Glomerular endothelial cell (primary cell): ENCODE measurements around the gene LAMA3. TPM values are rescaled to one million over a fixed set of nuclear protein-coding genes. Genes with fewer than 3 reads are reported as not detected.
A peak's percentile ranks its signal among the peaks of the same experiment; 100 is the strongest.

Source experiments
- DNase-seq: peaks from one replicate; pipeline ENCODE4 v3.0.0-alpha.2; 2011; ENCODE audit warnings: low read depth, low spot score; ENCODE audit errors: extremely low read depth
- total RNA-seq: library from RNA; depleted of rRNA; stranded (reverse); fragments of >200 nt; gene quantifications from 2 replicates; pipeline ENCODE4 v1.2.3, GENCODE V29; 2015

Gene LAMA3
- total RNA-seq, 1 donor from 2014 or later = 1.9 TPM

DNA sequence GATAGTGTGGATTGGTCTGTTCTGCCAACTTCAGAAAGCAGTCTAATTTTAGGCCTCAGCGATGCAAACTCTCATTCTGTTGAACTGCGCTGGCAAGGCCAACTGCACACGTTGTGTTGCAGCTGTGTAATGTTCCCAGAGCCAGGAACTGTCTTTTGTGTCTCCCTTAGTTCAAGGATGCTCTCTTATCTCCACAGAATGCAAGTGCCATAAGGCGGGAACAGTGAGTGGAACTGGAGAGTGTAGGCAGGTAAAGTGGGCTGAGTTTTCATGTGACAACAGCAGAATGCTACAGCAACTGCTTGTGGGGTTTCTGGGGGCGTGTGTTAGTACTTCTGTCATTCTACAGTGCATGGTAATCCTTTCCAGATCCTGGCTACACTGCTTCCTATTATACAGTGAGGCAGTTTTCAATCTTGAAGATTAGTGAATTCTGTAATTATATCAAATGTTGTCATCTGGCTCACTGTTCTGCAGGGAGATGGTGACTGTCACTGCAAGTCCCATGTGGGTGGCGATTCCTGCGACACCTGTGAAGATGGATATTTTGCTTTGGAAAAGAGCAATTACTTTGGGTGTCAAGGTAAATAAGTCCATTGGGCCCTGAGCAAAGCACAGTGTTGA lies 125.8 kb downstream of the LAMA3 start:
- DNase-seq = no peak

DNA sequence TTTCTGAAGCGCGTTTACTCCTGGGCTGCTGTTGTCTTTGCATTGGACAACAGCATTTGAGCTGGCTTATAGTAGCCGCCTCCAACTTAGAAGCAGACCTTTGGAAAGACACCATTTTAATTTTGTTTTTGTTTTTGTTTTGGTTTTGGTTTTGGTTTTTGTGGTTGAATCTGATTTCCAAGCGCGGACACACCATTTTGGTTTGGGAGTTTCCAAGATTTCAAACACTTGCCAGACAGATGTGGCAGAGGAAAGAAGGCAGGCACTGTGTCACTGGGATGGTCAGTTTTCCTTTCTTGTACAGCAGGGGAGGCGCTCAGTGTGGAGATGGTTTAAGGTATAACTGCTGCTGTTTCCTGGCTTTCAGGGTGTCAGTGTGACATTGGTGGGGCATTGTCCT lies 126.8 kb downstream of the LAMA3 start:
- no peak for DNase-seq

DNA sequence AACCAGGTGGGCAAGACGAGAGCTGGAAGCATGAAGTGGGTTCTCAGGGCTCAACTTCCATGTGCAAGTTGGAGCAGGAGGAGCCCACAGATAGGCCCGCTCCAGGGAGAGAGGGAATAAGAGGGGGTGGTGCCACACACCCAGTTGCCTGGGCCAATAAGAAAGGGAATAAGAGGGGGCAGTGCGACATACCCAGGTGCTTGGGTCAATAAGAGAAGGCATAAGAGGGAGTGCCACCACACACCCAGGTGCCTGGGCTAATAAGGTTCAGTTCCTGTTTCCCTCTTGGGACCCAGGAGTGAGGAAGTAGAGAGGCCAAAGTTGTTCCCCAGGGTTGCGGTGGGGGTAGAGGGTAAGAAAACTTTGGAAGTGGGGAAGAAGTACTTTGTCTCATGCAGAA lies 127.5 kb downstream of the LAMA3 start:
- DNase-seq = no peak

DNA sequence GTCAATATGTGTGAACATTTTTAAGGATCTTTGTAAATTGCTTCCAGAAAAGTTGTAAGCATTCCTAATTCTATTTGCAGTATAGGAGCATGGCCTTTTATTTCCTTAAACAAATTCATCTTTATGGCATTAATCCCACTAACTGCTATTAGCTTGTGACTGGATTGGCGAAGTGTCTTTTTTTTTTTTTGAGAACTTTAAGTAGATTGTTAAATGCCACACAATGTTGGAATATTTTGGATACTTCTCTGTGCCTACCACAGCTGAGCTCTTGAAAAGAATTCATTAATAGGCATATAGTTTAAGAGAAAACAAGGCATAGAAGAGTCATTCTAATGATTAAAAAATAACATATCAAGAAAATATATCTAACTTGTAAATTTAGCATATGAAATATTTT lies 129.7 kb downstream of the LAMA3 start:
- DNase-seq = no peak

DNA sequence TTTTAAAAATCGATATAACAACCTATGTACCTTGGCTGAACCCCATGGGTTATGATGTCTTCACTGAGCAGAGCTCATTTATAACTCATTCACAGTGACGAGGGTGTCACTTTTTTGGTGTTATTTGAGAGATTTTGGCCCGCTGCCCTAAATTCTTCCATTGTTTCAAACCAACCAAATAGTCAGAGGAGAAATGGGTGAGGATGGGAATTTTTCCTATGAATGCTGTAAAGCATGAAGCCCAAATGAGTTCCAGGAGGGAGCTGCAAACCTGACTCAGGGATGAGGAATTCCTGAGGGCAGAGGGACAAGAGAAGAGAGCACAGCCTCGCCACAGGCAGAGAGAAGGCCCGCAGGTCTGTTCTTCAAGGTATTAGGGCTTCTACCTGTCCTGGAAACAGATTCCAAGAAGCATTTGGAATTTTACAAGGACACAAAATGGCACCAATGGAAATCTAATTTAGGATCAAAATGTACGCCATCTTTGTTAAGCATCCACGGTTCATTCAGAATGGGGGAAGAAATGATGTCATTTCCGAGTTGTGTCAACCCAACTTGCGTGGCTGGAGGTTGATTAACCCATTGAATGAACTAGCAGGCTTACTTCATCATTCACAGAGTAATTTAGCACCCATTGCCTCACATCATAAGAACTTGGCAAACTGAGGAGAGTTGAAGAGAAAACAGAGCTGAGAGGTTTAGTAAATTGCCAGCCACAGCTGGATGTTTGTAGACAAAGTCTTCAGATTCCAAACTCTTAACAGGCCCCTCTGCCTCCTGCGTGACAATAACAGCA lies 133.5 kb downstream of the LAMA3 start:
- DNase-seq = no peak

DNA sequence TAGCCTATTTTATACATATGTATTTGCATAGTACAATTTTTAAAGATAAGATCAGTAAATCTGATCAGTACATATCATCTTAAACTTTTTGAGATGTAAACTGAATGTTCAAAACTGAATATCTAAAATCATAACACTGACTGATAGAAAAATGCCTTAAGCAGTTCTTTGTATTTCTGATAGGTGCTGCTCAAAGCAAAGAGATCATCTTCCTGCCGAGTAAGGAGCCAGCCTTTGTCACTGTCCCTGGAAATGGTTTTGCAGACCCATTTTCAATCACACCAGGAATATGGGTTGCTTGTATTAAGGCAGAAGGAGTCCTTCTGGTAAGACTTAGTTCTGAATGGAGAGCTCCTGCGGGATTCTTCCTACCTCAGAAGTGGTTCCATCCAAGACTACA lies 135.0 kb downstream of the LAMA3 start:
- no peak for DNase-seq

DNA sequence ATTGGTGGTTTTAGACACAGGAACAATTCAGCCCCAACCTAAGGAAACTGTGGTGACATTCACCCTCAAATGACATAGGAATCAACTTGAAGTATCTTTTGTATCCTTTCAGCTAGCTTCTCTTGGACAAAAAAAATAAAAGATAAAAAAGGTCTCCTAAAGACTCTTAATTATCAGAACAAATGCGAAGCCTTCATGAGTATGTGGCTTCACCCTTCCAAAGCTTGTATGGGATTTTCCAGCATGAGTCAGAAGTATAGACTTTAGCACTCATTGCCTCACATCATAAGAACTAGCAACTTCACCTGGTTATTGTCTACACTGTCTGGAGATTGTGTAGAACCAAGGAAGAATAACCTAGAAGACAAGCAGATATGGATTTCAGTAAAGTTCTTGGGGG lies 135.4 kb downstream of the LAMA3 start:
- DNase-seq = no peak

DNA sequence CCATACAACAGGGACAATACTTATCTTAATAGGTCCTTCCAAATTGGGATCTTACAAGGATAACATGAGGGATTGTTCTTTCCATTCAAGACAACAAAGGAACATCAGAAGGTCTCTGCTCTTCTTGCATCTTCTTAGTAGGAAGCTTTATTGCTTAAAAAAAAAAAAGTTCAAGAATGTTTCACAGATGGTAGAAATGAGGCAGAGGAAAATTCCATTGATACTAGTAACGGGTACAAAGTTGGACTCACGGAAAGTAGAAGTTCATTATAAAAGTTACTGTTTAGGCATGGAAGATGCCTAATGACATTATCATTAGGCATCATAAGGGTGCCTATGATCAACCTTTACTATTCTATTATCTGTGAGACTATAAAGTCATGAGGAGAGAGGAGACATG lies 136.2 kb downstream of the LAMA3 start:
- DNase-seq = no peak

DNA sequence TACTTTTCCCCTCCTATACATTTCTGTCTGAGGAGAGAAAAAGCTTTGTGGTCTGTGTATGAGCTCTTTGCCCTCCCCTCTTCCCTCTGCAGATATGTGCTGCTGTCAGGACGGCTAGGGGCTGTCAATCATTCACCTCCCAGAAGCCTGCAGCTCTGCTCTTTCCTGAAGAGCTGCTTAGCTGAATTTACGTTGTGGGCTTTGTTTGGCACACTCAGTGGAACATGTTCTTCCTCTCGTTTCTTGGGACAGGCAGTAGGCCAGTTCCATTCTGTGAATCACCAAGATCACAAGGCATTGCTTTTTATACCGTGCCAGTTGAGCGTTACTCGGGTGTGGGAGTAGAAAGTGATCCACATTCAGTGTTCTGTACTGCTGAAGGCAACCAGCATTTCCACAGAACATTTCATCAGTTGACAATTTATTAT lies 136.7 kb downstream of the LAMA3 start:
- no peak for DNase-seq

DNA sequence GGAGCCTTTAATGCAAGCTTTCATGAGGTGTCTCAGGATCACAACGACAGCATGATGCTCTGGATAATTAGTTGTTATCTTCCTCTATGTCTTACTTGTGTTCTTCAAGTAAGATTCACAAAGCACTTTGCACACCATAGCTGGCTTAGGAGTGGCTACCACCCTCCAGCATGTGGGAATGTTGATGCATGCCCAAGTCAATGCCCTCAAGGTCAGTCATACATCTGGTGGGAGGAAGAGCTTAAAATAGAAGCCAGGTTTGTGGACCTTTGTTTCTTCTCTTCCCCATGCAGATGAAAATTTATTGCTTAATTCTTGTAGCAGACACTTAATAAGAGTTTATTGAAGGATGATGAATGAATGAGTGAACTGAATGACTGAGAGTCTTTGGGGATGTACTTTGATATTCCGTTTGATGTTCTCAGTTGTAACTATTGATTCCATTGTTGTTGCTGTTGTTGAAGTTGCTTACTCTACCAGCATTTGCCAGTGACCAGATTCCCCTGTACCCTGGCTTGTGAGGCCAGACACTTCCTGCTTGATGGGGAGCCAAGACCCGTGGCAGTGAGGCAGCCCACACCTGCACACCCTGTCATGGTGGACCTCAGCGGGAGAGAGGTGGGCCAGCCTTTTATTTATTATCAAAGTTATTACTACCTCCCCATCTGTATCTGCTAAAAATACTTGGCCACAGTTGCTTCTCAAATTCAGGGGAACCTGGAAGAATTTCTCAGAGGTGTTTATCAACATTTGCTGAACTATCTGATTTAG lies 137.8 kb downstream of the LAMA3 start:
- no peak for DNase-seq

DNA sequence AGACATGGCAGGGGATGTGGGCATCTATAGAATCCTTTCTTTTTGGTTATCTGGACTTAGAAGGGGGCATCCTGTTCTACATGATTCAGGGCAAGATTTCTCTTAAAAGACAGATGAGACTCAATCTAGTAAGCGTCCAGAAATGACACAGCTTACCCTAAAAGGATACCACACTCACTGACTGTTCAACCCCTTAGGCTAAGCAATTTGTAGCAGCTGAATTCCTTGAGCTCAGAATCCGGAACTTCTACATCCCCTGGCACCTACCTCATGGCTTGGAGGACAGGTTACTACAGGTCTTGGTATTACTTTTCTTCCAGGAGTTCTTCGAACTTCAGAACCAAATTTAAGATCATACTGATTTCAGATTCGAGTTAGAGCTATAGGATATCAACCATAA lies 138.4 kb downstream of the LAMA3 start:
- no peak for DNase-seq

DNA sequence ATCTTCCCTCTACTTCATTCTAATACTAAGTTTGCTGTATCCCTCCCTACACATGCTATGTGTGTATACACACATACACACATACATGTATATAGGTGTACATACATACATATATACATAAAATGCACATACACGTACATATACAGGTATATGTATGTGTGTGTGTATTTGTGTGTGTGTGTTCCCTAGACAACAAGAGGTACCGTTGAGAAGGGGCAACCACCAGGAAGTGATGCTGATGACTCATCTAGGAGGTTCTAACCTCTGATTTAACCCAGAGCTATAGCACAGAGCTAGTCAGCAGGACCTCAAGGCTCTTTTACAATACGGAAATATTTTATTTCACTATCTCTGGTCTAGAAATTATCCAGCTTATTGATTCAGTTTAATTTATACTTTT lies 139.2 kb downstream of the LAMA3 start:
- DNase-seq = peak; percentile 81

DNA sequence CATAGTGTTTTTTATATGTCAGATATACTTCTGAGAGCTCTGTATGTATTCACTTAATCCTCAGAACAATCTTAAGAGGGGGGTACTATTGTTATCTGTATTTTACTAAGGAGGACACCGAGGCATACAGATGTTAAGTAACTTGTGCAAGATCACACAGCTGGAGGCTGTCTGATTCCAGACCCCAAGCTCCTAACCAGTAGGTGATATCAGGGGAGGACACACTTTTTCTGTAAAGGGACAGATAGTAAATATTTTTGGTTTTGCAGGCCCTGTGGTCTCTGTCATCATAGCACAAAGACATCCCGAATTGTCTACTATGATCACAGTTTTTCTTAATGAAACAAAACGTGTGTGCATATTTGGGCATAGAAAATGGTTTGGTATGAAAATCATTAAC lies 143.7 kb downstream of the LAMA3 start:
- no peak for DNase-seq

DNA sequence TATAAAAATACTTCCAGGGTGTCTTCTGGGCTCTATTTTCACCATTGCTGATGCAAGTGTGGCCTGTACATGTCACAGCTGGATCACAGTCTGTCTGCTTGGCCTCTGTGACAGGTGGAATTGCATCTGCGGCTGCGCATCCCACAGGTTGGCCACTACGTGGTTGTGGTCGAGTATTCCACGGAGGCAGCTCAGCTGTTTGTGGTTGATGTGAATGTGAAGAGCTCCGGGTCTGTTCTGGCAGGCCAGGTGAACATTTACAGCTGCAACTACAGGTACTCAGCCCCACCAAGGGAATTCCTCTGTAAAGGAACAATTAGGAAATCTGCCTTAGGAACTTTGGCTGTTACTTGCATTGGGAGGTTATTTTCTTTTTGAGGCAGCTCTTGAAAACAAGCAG lies 144.5 kb downstream of the LAMA3 start:
- DNase-seq = no peak

DNA sequence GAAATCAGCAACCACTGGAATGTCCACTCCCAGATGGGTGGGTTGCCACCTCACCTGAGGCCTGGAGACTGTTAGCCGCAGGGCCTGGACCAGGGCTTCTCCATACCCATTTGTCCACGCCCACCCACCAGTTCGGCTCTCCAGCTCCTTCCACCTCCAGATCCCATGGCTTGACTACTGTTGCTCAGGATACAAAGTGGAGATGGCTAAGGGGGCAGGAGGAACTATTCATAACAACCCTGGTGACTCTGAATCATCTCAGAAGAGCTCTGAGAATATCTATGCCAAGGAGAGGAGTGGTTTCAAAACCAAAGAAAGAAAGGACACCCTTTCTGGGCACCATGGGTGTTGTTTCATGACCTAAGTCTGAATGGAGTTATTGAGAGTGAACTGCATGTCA lies 145.8 kb downstream of the LAMA3 start:
- no peak for DNase-seq

DNA sequence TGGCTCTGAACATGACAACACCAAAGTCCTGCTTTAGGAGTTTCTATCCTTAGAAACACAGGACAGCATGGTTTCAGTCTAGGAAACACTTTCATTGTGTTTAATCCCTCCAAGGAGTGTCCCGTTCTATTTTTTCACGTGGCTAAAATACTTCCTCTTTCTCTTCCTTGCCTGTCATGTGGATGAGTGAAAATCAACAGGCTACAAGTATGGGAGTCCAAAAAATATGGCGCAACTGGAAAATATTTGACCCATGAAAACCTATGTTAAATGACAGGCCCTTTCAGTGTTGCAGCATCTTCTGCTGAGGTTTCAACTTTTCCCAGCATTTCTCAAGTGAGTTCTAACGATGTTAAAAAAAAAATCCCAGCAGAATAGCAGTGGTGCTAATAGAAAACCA lies 146.3 kb downstream of the LAMA3 start:
- no peak for DNase-seq

DNA sequence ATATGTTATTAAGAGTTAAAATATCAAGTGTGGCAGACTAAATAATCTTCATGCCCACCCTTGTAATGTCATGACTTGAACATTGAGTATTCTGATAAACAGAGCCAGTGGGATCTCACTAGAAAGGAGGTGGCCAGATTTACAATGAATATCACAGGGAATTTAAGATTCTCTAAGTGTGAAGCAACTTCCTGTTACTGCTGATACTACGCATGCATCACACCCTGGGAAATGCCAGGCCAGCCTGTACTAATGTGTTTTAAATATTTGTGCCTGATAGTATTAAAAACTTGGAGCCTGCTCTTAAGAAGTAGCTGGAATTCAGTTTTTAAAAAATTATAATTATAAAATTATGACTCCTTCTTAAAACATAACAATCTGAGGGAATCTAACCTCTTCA lies 148.3 kb downstream of the LAMA3 start:
- DNase-seq = no peak

DNA sequence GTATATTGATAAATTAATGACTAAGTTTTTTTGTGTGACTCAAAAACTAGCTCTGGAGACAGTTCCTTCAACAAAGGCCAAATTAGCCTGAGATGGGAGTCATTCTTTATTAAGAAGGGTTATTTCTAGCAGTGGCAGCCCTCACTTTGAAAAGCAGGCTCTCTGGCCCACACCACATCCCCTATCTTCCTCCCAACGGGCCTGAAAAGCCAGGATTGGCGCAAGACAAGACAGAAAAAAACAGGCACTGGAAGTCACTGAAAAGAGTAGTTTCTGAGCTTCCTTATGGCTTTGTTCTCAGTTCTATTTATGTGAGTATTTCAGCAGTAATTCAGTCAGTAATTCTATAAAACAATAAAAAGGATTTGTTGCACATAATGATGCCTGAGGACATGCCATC lies 149.0 kb downstream of the LAMA3 start:
- DNase-seq = no peak

DNA sequence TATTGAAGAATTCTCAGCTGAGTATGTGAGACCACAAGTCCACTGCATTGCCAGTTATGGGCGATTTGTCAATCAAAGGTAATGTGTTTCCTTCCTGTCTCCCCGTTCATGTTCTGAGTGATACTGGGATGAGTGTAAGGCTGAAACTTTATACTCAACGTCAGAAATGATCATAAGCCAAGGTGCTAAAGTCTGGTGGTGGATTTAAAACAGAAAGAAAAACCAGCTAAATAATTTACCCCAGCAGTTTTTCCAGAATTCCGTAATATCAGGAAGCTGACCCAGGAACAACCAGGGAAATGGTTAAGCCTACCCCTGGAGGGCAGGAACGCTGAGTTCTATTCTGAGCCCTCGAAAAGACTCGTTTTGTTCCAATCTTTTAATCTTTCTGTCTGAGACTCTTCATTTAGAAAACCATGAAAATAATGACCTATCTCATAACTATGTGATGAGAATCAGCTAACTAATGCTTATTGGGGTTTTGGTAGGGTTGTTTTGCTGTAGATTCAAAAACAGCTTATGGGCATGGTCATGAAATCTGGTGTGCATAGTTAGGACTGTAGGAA lies 149.6 kb downstream of the LAMA3 start:
- no peak for DNase-seq

DNA sequence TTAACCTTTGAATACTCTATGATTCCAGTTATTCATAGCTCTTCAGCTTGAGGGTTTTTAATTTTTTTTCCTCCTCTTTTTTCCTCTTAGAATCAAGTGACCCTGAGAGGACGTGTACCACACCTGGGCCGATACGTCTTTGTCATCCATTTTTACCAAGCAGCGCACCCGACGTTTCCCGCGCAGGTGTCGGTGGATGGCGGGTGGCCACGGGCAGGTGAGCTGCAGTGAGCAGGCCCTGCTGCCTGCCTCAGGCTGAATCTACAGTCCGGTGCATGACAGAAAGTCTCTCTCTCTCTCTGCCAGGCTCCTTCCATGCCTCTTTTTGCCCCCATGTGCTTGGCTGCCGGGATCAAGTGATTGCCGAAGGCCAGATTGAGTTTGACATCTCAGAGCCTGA lies 153.1 kb downstream of the LAMA3 start:
- no peak for DNase-seq

DNA sequence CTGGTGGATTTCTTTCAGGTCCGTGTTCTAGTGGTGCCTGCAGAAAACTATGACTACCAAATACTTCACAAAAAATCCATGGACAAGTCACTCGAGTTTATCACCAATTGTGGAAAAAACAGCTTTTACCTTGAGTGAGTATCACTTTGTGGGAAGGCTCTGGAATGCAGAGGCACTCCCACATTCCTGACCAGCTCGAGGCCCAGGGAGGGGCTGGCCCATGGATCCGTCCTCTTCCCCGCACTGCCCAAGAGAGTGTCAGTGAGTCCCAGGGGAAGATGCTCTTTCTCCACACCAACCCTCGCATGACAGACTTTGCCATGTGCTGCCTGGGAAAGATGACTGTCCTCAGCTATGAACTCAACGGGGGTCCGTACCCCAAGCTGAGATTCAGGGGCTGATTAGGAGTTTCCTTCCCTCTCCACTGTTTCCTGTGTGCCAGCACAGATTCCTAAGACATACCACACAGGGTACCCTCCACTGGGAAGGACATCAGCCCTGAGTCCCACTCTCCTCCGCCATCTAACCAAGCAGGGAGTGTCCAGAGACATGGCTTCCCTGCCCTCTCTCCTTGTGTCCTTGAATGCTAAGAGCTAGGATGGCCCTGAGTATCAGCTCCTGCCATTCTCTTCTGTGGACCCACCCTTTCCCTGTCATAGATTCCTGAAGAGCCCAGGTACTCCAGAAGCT lies 155.9 kb downstream of the LAMA3 start:
- DNase-seq = no peak
